ENCODE data around the gene PIGM. TPM values are rescaled to one million over a fixed set of nuclear protein-coding genes. Genes with fewer than 3 reads are reported as not detected.

Gene PIGM
- total RNA-seq, 4 donors from 2014 or later: 2.7 to 3.8 (median 2.9) TPM

- 75 to 86% methylated on average over 6 of the region's 6 CpGs for WGBS, 2 donors
- intact Hi-C loops (cut with DNase I): no loop called here
Measured at GRCh38 chr1:159977364-159978106, 54.3 kb downstream of the PIGM start.

More at GRCh38 chr1:159977364-159978106, 54.3 kb downstream of the PIGM start:
- Histone ChIP-seq H3K27me3 (no peaks in the 10 kb centered on the region), H3K4me3 (no peak overlapping the region), H3K36me3 (peaks cover 0 to 16% (median 0%) of the 10 kb centered on the region in 3 donors), H3K4me1 (no peaks in the 10 kb centered on the region), H3K27ac (no peak overlapping the region), H3K9me3 (no peaks in the 10 kb centered on the region)
- DNase-seq: no peak
- no peak for TF ChIP-seq POLR2A (IDR thresholded peaks at IDR 0.05)
- no peak for TF ChIP-seq CTCF (IDR thresholded peaks at IDR 0.05)

Other genes starting within 250 kb of the PIGM start
- gene FCRL6, start 229.6 kb downstream of the PIGM start, total RNA-seq: under 1 TPM in 1 of 4 donors, not detected in 3; 0.76 TPM
- 1 to 10 TPM in 2 of 4 donors, under 1 TPM in 2; 0.49 to 9.0 (median 3.1) TPM for gene SLAMF8, start 205.1 kb downstream of the PIGM start, total RNA-seq
- gene VSIG8, start 169.3 kb downstream of the PIGM start, total RNA-seq: 1 to 10 TPM in 3 of 4 donors, under 1 TPM in 1; 0.38 to 7.8 (median 1.8) TPM
- under 1 TPM in 2 of 4 donors, not detected in 2; 0.48 to 0.95 TPM for gene CFAP45, start 131.8 kb downstream of the PIGM start, total RNA-seq
- gene TAGLN2, start 106.5 kb downstream of the PIGM start, total RNA-seq: 100 to 1,000 TPM; 308 to 468 (median 357) TPM
- 10 to 100 TPM in 1 of 4 donors, 1 to 10 TPM in 3; 4.2 to 12.0 (median 8.8) TPM for gene IGSF9, start 86.4 kb downstream of the PIGM start, total RNA-seq
- gene SLAMF9, start 77.8 kb downstream of the PIGM start, total RNA-seq: under 1 TPM in 2 of 4 donors, not detected in 2; 0.92 to 0.99 TPM
- under 1 TPM in 1 of 4 donors, not detected in 3; 0.59 TPM for gene KCNJ10, start 38.2 kb upstream of the PIGM start, total RNA-seq
- gene KCNJ9, start 49.5 kb upstream of the PIGM start, total RNA-seq: not detected
- gene IGSF8, start 66.6 kb upstream of the PIGM start, total RNA-seq: 10 to 100 TPM; 17.0 to 19.6 (median 17.2) TPM
- 10 to 100 TPM in 1 of 4 donors, 1 to 10 TPM in 3; 2.2 to 32.6 (median 5.3) TPM for gene ATP1A2, start 83.8 kb upstream of the PIGM start, total RNA-seq
- gene ATP1A4, start 119.6 kb upstream of the PIGM start, total RNA-seq: 1 to 10 TPM in 1 of 4 donors, under 1 TPM in 1, not detected in 2; 0.19 to 1.8 TPM
- gene CASQ1, start 158.6 kb upstream of the PIGM start, total RNA-seq: under 1 TPM in 1 of 4 donors, not detected in 3; 0.95 TPM
- gene PEA15, start 173.4 kb upstream of the PIGM start, total RNA-seq: 10 to 100 TPM; 39.1 to 86.0 (median 69.8) TPM
- gene DCAF8, start 230.6 kb upstream of the PIGM start, total RNA-seq: 100 to 1,000 TPM in 1 of 4 donors, 10 to 100 TPM in 3; 54.0 to 139 (median 58.6) TPM